Left ventricle myocardium inferior (tissue), 1 donor: ENCODE data around the gene PGA3. TPM values are rescaled to one million over a fixed set of nuclear protein-coding genes. Genes with fewer than 3 reads are reported as not detected.
"Not testable (repeated sequence)": the region's sequence is repeated elsewhere in the genome, so short reads cannot be mapped to it uniquely, and the experiment has no call there.

Source experiments
- DNase-seq: peaks from one replicate; pipeline ENCODE4 v3.0.0-alpha.2; 2020
- H3K27ac ChIP-seq: fragments of 200-600 bp; replicated peaks from 2 replicates; pipeline ENCODE4 v1.8.0; 2021
- H3K27me3 ChIP-seq: fragments of 200-600 bp; 2 replicates; pipeline ENCODE4 v1.8.0; 2021; ENCODE audit warnings: low read depth
- H3K36me3 ChIP-seq: fragments of 200-600 bp; 2 replicates; pipeline ENCODE4 v1.8.0; 2021
- H3K4me1 ChIP-seq: fragments of 200-600 bp; 2 replicates; pipeline ENCODE4 v1.8.0; 2021
- H3K4me3 ChIP-seq: fragments of 200-600 bp; 2 replicates; pipeline ENCODE4 v1.8.0; 2021; ENCODE audit warnings: mild to moderate bottlenecking, moderate library complexity
- H3K9me3 ChIP-seq: fragments of 200-600 bp; replicated peaks from 2 replicates; pipeline ENCODE4 v1.8.0; 2021
- intact Hi-C: fragments of 100-400 bp; cut with micrococcal nuclease; formaldehyde crosslinking; loops from one replicate; pipeline ENCODE4 v1.11.0; 2022
- total RNA-seq: library from RNA; stranded (reverse); fragmentation: NEBNext Ultra II Directional; extraction: Animal tissue kit (Norgen Biotek cat#: 25700); gene quantifications from one replicate; pipeline ENCODE4 v1.2.1, GENCODE V29; 2021
- donor health status: DM: no; HTN: yes; CAD: no; lungs with severe emphysema.

The PGA3 gene
- total RNA-seq, 1 donor from 2014 or later = 0.19 TPM

DNA sequence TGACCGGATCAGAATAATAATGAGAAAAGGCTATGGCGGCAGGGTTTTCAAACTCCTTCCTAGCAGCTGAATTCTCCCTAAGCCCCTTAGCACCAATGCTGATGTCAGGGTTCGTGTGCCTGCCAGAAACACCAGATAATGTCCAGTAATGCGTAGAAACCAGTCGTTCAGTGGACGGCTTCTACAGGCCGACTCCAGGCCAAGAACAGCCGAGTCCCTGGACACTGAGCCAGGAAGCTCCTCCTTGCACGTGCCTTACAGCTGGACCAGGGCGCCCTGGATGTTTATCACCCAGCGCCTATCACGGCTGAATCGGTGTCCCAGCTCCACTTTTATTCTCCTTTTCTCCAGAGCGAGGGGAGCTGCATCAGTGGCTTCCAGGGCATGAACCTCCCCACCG, 8.9 kb downstream of the PGA3 start:
- H3K27me3 ChIP-seq, H3K9me3 ChIP-seq, intact Hi-C loops, H3K4me3 ChIP-seq, H3K4me1 ChIP-seq, H3K27ac ChIP-seq, H3K36me3 ChIP-seq, DNase-seq: not testable (repeated sequence)

DNA sequence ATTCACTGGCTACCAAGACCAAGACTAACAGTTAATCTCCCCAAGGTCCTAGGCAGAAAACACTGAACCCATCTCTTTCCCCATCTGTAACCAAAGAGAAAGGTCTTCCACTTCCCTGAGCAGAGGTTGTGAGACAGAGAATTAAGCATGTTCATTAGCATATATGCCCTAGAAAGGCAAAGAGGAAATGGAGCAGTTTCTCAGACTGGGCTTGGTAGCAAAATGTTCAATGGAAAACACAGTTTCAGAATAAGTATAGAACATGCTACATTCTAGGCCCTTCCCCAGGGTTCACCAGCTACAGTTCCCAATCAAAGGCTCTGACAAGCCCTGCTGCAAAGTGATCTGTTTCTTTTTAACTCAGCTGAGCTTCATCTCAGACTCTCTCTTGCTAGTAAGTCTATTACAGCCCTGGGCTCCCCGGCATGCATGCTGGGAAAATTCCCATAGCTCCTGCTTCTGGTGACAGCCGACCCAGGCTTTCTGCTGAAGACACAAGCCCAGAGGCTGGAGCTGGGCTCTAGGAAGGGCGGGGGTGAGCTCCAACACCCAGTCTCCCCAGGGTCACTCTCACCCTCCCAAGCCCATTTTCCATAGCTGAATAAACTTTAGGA, 10.5 kb downstream of the PGA3 start:
- H3K27ac ChIP-seq, DNase-seq, intact Hi-C loops, H3K9me3 ChIP-seq, H3K4me1 ChIP-seq, H3K27me3 ChIP-seq, H3K36me3 ChIP-seq, H3K4me3 ChIP-seq: not testable (repeated sequence)

DNA sequence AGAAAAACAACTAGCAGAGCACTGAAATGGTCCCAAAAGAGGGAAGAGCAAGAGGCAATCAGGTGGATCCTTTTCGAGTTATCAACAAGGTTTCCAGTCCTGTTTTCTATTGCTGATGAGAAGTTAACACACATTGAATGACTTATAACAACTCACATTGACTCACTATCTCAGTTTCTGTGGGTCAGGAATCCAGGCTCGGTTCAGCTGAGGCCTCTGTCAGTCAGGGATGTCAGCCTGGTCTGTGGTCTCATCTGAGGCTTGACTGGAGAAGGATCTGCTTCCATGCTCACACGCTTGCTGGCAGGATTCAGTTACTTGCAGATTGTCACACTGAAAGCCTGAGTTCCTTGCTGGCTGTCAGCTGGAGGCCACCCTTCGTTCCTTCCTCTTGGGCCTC, 15.0 kb downstream of the PGA3 start:
- H3K9me3 ChIP-seq, DNase-seq, intact Hi-C loops, H3K27ac ChIP-seq, H3K36me3 ChIP-seq, H3K4me1 ChIP-seq, H3K4me3 ChIP-seq, H3K27me3 ChIP-seq: not testable (repeated sequence)

DNA sequence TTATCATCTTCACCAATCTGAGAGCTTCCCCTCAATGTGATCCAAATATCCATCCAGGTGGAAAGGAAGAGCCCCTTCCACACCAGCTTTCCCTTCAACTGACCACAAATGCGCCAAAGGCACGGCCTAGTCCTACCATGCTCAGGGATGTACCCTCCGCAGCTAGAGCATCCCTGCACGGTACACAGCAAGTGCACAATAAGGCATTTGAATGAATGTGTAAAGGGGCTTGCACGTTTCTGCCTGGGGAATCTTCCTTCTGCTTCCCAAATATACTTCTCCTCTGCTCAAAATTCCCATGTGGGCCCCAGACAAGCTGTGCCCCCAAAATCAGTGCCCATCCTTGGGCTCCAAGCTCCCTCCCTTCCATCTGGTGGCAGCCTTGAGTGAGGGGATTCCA, 15.7 kb downstream of the PGA3 start:
- H3K27me3 ChIP-seq, H3K36me3 ChIP-seq, H3K9me3 ChIP-seq, H3K4me1 ChIP-seq, intact Hi-C loops, H3K27ac ChIP-seq, DNase-seq, H3K4me3 ChIP-seq: not testable (repeated sequence)

DNA sequence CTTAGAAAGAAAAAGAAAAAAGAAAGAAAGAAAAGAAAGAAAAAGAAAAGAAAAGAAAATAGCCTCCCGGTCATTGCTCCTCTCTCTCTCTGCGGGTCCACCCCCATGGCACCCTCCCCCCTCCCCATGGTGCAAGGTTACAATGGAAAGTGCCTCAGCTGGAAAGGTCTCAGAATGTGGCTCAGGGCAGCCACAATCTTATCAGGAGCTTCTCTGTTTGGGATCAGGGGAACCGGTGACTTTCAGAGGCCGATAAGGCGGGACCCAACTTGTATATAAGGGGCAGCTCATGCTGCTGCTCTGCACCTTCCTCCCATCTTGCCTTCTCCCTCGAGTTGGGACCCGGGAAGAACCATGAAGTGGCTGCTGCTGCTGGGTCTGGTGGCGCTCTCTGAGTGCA, 18.7 kb downstream of the PGA3 start, which contains the start of gene PGA4:
Gene PGA4, plus strand, starts transcription at position 301 of the 400 bp plus-strand sequence. Its CDS starts 54 bp downstream, at position 355.
- H3K4me3 ChIP-seq, H3K27me3 ChIP-seq, DNase-seq, H3K36me3 ChIP-seq, H3K4me1 ChIP-seq, H3K9me3 ChIP-seq, H3K27ac ChIP-seq, intact Hi-C loops: not testable (repeated sequence)

DNA sequence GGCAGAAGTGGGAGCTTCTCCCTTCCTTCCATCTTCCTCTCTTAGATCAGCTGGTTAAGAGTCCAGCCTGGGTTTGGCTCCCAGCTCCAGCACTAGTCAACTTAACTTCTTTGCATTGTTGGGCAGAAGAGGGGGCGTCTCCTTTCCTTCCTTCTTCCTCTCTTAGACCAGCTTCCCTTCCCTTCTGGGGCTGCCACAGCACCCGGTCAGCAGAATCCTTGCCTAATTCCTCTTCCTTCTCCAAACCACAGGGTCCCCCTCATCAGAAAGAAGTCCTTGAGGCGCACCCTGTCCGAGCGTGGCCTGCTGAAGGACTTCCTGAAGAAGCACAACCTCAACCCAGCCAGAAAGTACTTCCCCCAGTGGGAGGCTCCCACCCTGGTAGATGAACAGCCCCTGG, 19.4 kb downstream of the PGA3 start:
- H3K9me3 ChIP-seq, DNase-seq, H3K27ac ChIP-seq, H3K27me3 ChIP-seq, H3K36me3 ChIP-seq, H3K4me3 ChIP-seq, H3K4me1 ChIP-seq, intact Hi-C loops: not testable (repeated sequence)

DNA sequence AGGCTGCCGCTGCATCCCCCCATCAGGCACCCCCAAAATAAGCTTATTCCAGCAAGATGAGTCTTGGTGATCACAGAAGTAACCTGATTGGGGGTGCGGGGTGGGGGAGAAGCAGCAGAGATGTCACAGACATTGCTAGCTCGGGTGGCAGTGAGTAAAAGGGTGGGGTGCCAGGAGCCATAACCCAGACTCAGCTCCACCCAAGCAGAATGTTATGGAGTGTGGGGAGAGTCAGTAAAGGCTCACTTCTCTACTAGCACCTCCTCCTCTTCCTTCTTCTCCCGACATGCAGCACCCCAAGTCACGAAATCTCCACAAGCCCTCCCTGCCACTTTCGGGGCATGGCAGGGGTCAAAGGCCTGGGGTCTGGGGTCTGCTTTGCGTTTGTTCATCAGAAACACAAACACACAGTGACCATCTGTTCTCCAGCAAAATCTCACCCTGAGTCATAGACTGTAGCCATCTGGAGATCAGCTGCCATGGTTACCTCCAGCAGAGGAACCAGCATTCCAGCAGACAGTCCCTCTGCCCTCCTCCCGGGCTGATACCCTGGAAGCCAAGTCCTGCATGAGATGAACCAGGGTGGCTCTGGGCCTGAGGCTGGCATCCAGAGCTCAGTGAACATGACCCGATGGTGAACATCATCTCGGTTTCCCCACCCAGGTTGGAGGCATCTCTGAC, 23.3 kb downstream of the PGA3 start:
- DNase-seq, H3K36me3 ChIP-seq, intact Hi-C loops, H3K27ac ChIP-seq, H3K4me3 ChIP-seq, H3K27me3 ChIP-seq, H3K9me3 ChIP-seq, H3K4me1 ChIP-seq: not testable (repeated sequence)

DNA sequence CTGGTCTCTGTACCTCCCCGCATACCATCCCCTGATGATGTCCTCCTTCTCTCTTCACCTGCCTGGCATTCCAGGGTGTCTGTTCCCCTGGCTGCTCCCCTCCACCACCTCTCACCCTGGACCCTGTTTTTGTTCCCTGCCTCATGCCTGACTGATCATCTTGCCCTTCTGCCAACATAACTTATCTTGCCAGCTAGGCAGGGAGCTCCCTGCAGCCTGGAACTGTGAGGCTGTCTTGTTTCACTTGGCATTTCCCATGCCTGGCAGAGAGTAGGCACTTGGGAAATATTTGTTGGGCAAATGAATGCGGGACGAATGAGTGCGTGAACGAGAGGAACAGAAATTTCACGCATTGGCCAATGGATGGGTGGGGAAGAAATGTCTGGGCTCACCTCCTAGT, 26.1 kb downstream of the PGA3 start:
- intact Hi-C loops, H3K36me3 ChIP-seq, H3K4me3 ChIP-seq: not testable (repeated sequence)

DNA sequence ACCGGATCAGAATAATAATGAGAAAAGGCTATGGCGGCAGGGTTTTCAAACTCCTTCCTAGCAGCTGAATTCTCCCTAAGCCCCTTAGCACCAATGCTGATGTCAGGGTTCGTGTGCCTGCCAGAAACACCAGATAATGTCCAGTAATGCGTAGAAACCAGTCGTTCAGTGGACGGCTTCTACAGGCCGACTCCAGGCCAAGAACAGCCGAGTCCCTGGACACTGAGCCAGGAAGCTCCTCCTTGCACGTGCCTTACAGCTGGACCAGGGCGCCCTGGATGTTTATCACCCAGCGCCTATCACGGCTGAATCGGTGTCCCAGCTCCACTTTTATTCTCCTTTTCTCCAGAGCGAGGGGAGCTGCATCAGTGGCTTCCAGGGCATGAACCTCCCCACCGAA, 27.7 kb downstream of the PGA3 start:
- H3K27ac ChIP-seq, H3K4me1 ChIP-seq, H3K36me3 ChIP-seq, H3K4me3 ChIP-seq, DNase-seq, H3K9me3 ChIP-seq, intact Hi-C loops, H3K27me3 ChIP-seq: not testable (repeated sequence)

More for the DNA sequence above, 26.1 kb downstream of the PGA3 start:
- DNase-seq, H3K9me3 ChIP-seq, H3K4me1 ChIP-seq, H3K27ac ChIP-seq, H3K27me3 ChIP-seq: not testable (repeated sequence)

DNA sequence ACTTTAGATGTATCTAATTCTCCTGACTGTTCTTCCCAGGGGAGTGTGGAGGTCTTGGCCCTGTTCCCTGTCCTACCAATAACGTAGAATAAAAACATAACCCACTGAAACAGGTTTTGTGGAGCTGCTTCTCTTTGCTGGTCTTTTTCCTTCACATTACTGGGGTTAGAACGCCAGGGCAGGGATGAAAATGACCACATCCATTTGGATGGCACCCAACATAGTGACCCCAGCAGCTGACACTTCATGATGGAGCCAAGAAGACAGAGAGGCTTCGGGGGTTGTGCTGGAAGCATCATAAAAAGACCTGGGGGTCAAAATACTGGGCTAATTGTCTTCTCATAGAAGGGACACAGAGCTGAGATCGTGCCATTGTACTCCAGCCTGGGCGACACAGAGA, 28.3 kb downstream of the PGA3 start:
- H3K27me3 ChIP-seq, H3K4me1 ChIP-seq, intact Hi-C loops, H3K27ac ChIP-seq, DNase-seq, H3K4me3 ChIP-seq, H3K36me3 ChIP-seq, H3K9me3 ChIP-seq: not testable (repeated sequence)

DNA sequence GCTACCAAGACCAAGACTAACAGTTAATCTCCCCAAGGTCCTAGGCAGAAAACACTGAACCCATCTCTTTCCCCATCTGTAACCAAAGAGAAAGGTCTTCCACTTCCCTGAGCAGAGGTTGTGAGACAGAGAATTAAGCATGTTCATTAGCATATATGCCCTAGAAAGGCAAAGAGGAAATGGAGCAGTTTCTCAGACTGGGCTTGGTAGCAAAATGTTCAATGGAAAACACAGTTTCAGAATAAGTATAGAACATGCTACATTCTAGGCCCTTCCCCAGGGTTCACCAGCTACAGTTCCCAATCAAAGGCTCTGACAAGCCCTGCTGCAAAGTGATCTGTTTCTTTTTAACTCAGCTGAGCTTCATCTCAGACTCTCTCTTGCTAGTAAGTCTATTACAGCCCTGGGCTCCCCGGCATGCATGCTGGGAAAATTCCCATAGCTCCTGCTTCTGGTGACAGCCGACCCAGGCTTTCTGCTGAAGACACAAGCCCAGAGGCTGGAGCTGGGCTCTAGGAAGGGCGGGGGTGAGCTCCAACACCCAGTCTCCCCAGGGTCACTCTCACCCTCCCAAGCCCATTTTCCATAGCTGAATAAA, 29.3 kb downstream of the PGA3 start:
- H3K9me3 ChIP-seq, H3K36me3 ChIP-seq, DNase-seq, intact Hi-C loops, H3K4me3 ChIP-seq, H3K27me3 ChIP-seq, H3K27ac ChIP-seq, H3K4me1 ChIP-seq: not testable (repeated sequence)

DNA sequence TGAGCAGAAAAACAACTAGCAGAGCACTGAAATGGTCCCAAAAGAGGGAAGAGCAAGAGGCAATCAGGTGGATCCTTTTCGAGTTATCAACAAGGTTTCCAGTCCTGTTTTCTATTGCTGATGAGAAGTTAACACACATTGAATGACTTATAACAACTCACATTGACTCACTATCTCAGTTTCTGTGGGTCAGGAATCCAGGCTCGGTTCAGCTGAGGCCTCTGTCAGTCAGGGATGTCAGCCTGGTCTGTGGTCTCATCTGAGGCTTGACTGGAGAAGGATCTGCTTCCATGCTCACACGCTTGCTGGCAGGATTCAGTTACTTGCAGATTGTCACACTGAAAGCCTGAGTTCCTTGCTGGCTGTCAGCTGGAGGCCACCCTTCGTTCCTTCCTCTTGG, 33.8 kb downstream of the PGA3 start:
- H3K4me1 ChIP-seq, DNase-seq, intact Hi-C loops, H3K27ac ChIP-seq, H3K4me3 ChIP-seq, H3K27me3 ChIP-seq, H3K9me3 ChIP-seq, H3K36me3 ChIP-seq: not testable (repeated sequence)

DNA sequence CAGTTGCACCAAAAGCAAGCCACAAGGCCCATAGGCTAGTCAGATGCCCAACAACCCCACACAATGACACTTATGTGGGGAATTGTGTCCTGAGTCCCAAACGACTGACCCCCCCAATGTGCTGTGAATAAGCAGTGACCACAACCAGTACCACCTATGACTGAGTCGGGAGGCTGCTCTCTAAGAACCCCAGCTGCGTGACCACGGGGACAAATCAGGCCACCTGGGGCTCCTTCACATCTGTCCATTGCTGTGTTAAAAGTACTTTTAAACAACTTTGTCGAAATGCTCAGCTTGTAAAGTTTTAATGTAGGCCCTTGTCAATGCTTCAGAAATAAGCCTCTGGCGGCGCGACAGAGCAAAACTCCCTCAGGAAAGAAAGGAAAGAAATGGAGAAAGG, 37.0 kb downstream of the PGA3 start:
- H3K4me1 ChIP-seq, H3K27me3 ChIP-seq, DNase-seq, intact Hi-C loops, H3K36me3 ChIP-seq, H3K4me3 ChIP-seq, H3K9me3 ChIP-seq, H3K27ac ChIP-seq: not testable (repeated sequence)

DNA sequence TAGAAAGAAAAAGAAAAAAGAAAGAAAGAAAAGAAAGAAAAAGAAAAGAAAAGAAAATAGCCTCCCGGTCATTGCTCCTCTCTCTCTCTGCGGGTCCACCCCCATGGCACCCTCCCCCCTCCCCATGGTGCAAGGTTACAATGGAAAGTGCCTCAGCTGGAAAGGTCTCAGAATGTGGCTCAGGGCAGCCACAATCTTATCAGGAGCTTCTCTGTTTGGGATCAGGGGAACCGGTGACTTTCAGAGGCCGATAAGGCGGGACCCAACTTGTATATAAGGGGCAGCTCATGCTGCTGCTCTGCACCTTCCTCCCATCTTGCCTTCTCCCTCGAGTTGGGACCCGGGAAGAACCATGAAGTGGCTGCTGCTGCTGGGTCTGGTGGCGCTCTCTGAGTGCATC, 37.6 kb downstream of the PGA3 start, which contains the start of gene PGA5:
Gene PGA5, plus strand, starts transcription at position 301 of the 400 bp plus-strand sequence. Its CDS starts 52 bp downstream, at position 353.
- H3K27ac ChIP-seq, intact Hi-C loops, H3K4me3 ChIP-seq, H3K9me3 ChIP-seq, DNase-seq, H3K4me1 ChIP-seq, H3K27me3 ChIP-seq, H3K36me3 ChIP-seq: not testable (repeated sequence)
